GM06990 (cell line): ENCODE results near the gene ENOX1.

Source experiments
- DNase-seq: peaks from one replicate; pipeline ENCODE4 v3.0.0-alpha.2; 2011; ENCODE audit not compliant: insufficient read length; ENCODE audit errors: extremely low read depth
- H3K27me3 ChIP-seq: replicated peaks from 2 replicates; pipeline ENCODE4 v1.6.0; 2011; ENCODE audit warnings: low read length; ENCODE audit not compliant: control insufficient read depth, insufficient read depth
- H3K36me3 ChIP-seq: 2 replicates; pipeline ENCODE4 v1.5.1; 2011; ENCODE audit warnings: low read length; ENCODE audit not compliant: control insufficient read depth, insufficient read depth
- H3K4me3 ChIP-seq: replicated peaks from 2 replicates; pipeline ENCODE4 v1.5.1; 2011; ENCODE audit warnings: low read depth, mild to moderate bottlenecking, control low read depth, low read length
- CTCF ChIP-seq: IDR thresholded peaks from 2 replicates; pipeline ENCODE4 v1.5.1; 2011; ENCODE audit warnings: low read length, control low read depth, mild to moderate bottlenecking, inconsistent platforms; ENCODE audit not compliant: insufficient read depth, poor library complexity, severe bottlenecking

Gene ENOX1

GRCh38 chr13:43266936-43267615, 519.7 kb downstream of the ENOX1 start:
- Histone ChIP-seq H3K36me3 (no peaks in the 10 kb centered on the region), H3K27me3 (no peaks in the 10 kb centered on the region), H3K4me3 (no peak overlapping the region)
- no peak for TF ChIP-seq CTCF
- DNase-seq: no peak

- no peak for DNase-seq
- Histone ChIP-seq H3K27me3 (no peaks in the 10 kb centered on the region), H3K36me3 (no peaks in the 10 kb centered on the region), H3K4me3 (no peak overlapping the region)
- TF ChIP-seq CTCF: no peak
Measured at GRCh38 chr13:43265028-43265427, 521.7 kb downstream of the ENOX1 start.

GRCh38 chr13:43264458-43264857, 522.3 kb downstream of the ENOX1 start:
- Histone ChIP-seq H3K27me3 (no peaks in the 10 kb centered on the region), H3K4me3 (no peak overlapping the region), H3K36me3 (no peaks in the 10 kb centered on the region)
- TF ChIP-seq CTCF: no peak
- no peak for DNase-seq

- DNase-seq: no peak
- Histone ChIP-seq H3K4me3 (no peak overlapping the region), H3K27me3 (no peaks in the 10 kb centered on the region), H3K36me3 (no peaks in the 10 kb centered on the region)
- no peak for TF ChIP-seq CTCF
Measured at GRCh38 chr13:43263047-43263446, 523.7 kb downstream of the ENOX1 start.

GRCh38 chr13:43260999-43261398, 525.8 kb downstream of the ENOX1 start:
- TF ChIP-seq CTCF: no peak
- Histone ChIP-seq H3K36me3 (no peaks in the 10 kb centered on the region), H3K4me3 (no peak overlapping the region), H3K27me3 (no peaks in the 10 kb centered on the region)
- no peak for DNase-seq

GRCh38 chr13:43258771-43259170, 528.0 kb downstream of the ENOX1 start:
- no peaks in the 10 kb centered on the region for H3K27me3 ChIP-seq
- no peak overlapping the region for H3K4me3 ChIP-seq
- no peaks in the 10 kb centered on the region for H3K36me3 ChIP-seq
- no peak for TF ChIP-seq CTCF
- no peak for DNase-seq
